NK-92 (cell line): ENCODE data around the gene ME3.

Experiments
- DNase-seq: peaks from one replicate; lab custom pipeline; 2025; ENCODE audit not compliant: unreplicated experiment; lab: John Stamatoyannopoulos, UW

Gene ME3

GRCh38 chr11:86693518-86693917 lies 21.1 kb upstream of the ME3 start:
- DNase-seq = no peak

- DNase-seq = no peak
Observed at GRCh38 chr11:86692746-86693145, 20.3 kb upstream of the ME3 start.

DNA sequence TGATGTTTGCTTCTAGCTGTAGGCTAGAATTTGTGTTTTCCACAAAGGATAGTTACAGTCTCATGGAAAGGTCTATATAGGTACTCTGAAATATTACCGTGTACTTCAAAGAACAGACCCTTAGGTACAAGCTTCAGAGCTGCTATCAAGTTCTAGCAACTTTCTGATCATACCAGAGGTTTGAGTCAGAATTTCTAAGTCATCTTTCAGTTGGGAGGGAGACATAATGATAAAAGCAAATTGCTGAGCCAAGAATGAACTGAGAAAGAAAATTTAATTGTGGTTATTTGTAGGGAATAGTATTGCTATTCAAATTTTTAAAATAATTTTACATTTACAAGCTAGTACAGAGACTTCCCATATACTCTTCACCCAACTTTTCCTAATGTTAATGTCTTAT lies 19.9 kb upstream of the ME3 start:
- DNase-seq = no peak

DNA sequence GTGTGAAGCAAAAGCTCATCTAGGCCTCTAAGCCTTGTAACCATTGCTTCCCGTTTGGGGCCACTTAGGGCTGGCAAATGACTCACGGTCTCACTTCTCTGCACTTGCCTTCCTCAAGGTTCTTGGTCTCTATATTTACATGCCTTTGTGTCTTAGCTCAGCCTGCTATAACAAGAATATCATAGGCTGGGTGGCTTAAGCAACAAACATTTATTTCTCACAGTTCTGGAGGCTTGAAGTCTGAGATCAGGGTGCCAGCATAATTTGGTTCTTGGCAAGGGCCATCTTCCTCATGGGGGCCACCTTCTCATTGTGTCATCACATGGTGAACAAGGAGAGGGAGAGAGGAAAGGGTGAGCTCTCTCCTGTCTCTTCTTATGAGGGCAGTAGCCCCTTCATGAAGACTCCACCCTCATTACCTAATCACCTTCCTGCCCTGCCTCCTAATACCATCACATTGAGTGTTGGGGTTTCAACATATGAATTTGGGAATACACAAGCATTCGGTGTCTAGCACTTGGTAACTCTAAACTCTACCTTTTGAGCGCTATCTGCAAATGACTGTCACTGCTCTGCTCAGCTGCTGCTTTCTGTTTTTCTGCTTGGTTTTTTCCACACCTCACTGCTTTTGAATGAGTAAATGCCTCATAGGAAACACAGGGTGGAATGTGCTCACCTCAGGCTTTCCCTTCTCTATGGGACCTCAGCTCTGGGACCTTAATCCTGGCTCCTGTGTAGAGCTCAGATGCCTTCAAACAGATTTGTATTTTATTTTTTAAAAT lies 16.2 kb upstream of the ME3 start:
- no peak for DNase-seq

DNA sequence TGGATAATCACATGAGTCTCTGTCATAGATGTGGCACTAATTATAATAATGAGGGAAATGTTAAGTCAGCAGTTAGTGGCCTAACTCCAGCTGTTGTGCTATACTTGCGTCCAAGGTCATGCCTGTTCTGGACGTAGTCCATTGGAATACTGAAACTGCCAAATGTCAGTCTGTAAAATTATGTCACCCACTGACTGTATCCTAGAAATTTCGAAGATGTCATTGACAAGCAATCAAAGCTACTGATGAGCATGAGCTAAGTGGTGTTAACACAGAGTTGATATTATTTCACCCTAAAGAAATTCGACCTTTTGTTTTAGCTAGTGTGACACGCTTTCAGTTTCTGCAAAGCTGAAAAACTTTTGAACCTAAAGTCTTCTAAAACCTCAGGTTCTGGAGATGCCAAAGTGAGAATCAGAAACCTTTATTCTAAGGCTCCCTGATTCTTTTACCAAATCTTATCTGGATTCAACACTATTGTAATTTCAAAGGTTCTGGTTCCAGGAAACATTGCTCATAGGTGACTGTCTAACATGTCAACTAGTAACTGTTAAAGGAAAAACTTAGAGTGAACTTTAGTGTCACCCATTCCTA lies 14.9 kb upstream of the ME3 start:
- DNase-seq = no peak

- no peak for DNase-seq
Observed at GRCh38 chr11:86686531-86686930, 14.1 kb upstream of the ME3 start.

DNA sequence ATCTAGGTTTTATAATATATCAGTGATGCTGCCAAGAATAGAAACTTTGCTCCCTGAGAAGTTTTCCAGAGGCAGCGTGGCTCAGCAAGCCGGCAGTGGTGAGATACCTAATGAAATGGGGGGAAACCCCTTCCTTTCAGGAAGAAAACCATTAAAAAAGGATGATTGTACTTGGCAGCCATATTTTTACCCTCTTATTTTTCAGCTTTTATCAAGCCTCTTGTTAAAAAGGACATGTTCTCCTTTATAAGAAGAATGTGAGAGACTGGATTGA lies 9.0 kb upstream of the ME3 start:
- DNase-seq = no peak

GRCh38 chr11:86680716-86681482 lies 8.5 kb upstream of the ME3 start:
- DNase-seq = no peak

- DNase-seq = no peak
Observed at GRCh38 chr11:86678823-86679222, 6.4 kb upstream of the ME3 start.

- no peak for DNase-seq
Observed at GRCh38 chr11:86678296-86678695, 5.9 kb upstream of the ME3 start.

GRCh38 chr11:86676533-86677154 lies 4.2 kb upstream of the ME3 start:
- no peak for DNase-seq

DNA sequence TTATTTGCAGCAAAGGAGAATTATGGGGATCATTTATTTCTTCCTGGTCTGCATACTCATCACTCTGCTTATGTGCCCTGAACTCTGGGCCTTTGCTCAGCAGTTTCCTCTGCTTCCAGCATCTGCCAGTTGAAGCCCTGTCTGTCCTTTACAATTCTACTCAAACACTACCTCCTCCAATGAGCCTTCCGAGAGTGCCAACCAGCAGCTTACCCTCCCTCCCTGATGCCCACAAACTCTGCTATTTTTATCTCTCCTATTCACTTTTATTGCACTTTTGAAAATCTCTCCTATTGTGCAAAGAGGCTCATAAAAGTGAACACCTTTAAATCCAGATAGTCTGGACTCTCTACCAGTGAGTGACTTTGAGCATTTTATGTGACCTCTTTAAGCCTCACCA lies 3.6 kb upstream of the ME3 start:
- DNase-seq = no peak

DNA sequence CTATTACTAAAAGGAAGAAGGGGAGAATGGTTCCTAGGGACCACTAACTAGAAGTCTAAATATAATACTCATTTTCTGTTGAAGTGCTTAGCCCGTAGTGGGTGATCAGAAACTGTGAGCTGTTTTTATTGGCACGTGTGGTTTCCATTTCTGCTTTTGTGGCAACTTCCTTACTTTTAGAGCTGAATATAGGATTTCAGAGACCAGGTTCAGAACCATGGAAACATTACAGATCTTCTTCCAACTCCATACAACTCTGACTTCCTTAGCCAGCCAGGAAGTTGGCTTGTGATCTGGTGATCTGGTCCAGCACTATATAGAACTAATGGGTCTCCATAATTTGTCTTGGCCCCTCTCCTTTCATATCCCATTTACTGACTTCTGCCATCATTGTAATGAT lies 2.6 kb upstream of the ME3 start:
- no peak for DNase-seq

DNA sequence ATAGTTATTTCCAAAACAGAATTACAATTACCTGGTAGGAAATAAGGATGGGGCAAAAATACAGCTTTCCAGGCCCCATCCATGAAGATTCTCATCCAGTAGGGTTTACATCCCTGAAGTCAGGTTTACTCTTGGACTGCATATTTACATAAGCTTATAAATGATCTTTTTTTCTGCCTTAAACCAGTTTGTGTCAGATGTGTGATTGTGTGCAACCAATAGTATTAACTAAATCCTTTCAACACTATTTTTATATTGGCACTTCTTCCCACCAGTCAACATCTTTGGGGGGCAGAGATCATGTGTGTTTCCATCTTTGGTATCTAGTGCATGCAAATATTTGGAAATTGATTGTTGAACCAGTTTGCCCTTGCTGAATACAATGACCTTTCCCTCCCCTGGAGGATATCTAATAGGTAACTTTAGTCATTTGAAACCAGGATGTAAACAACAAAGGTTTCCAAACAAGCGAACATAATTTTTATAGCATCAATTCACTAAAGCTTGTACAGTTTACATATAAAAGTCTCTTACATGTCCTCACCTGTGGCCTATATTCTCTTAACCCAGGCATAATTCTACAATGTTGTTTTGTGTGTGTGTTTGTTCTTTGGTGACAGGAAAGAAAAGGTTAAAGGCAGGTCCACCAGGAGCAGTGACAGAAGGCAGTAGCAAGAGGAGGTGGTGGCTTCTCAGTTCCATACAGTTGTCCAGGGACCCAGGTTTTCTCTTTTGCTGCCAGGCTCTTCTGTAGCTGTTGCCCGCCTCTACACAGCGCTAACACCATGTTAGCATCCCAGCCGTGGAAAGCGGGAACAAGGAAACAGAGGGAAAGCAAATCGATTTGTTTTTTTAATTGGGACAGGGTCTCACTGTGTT lies 1.7 kb upstream of the ME3 start:
- DNase-seq = no peak

GRCh38 chr11:86673055-86673843 lies 833 bp upstream of the ME3 start:
- DNase-seq = no peak

- DNase-seq = no peak
Observed at GRCh38 chr11:86671531-86672006, 847 bp downstream of the ME3 start.

- no peak for DNase-seq
Observed at GRCh38 chr11:86670911-86671310, 1.5 kb downstream of the ME3 start.

GRCh38 chr11:86670181-86670580 lies 2.2 kb downstream of the ME3 start:
- DNase-seq = no peak

DNA sequence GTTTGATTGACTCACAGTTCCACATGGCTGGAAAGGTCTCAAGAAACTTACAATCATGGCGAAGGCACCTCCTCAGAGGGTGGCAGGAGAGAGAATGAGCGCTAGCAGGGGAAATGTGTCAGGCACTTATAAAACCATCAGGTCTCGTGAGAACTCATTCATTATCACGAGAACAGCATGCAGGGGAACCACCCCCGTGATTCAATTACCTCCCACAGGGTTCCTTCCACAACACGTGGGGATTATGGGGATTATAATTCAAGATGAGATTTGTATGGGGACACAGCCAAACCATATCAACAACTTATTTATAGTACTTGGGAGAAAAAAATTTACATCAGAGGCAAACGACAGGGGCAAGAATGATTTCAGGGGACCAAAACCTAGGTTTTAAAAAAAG lies 3.0 kb downstream of the ME3 start:
- no peak for DNase-seq

DNA sequence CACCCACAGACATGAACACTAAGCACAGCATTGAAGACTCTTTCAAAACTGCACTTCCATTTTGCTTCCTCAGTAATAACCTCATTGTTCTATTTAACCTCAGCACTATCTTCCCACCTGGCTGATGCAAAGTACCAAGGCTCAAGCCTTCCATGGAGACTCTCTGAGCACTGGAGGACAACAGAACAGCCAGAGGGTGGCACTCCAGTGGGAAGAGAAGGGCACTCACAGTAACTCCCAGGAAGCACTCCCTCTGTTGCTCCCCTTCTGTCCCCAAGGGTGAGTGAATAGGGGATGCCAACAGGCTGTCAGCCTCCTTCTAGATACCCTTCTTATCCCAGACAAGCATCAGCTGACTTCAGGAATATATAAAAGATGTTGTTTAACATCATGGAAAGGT lies 3.5 kb downstream of the ME3 start:
- no peak for DNase-seq
